Measurements from ENCODE around the gene ZCCHC2. TPM values are rescaled to one million over a fixed set of nuclear protein-coding genes. Genes with fewer than 3 reads are reported as not detected.

ZCCHC2 gene
- total and polyA plus RNA-seq, 2 of the 13 experiments (the other 11 are each of a cell fraction or from before 2014, with no cell fraction given), result 62.5 to 76.1 TPM

GRCh38 chr18:62509779-62510178 is 13.0 kb upstream of the ZCCHC2 start (continued):
- TF ChIP-seq ZBTB10 (CRISPR knock-in tag; IDR thresholded peaks at IDR 0.05; ENCODE audit: borderline replicate concordance) (no peak), U2AF2 (IDR thresholded peaks at IDR 0.05; ENCODE audit: low read depth, low read length) (no peak), CBX1 (IDR thresholded peaks at IDR 0.05; ENCODE audit: low read depth) (no peak), THAP9 (CRISPR knock-in tag; IDR thresholded peaks at IDR 0.05; ENCODE audit: borderline replicate concordance) (no peak), TARDBP (CRISPR knock-in tag; IDR thresholded peaks at IDR 0.05) (no peak), ZNF589 (CRISPR knock-in tag; conservative IDR thresholded peaks at IDR 0.05) (no peak), ZBTB38 (CRISPR knock-in tag; IDR thresholded peaks at IDR 0.05) (no peak), ZNF367 (CRISPR knock-in tag; IDR thresholded peaks at IDR 0.05; ENCODE audit: borderline replicate concordance) (no peak), NCOR1 (IDR thresholded peaks at IDR 0.05; ENCODE audit: borderline replicate concordance, low read length) (peak; percentile 61; the same call in 1 of the 2 replicates), SOX6 (IDR thresholded peaks at IDR 0.05) (no peak), SOX6 (CRISPR knock-in tag; IDR thresholded peaks at IDR 0.05) (peak; percentile 62; the same call in 1 of the 2 replicates), BHLHE40 (IDR thresholded peaks at IDR 0.05; ENCODE audit: low read length) (no peak), FOXJ3 (CRISPR knock-in tag; IDR thresholded peaks at IDR 0.05; ENCODE audit: borderline replicate concordance) (peak; percentile 49; the same call in 1 of the 2 replicates), KLF15 (CRISPR knock-in tag; IDR thresholded peaks at IDR 0.05; ENCODE audit: borderline replicate concordance) (no peak), SALL1 (CRISPR knock-in tag; IDR thresholded peaks at IDR 0.05) (peak; percentile 46; the same call in 1 of the 2 replicates), NFE2L2 (IDR thresholded peaks at IDR 0.05; ENCODE audit: low read length) (no peak), HIC2 (CRISPR knock-in tag; IDR thresholded peaks at IDR 0.05; ENCODE audit: low read depth) (no peak)
- TF ChIP-seq, protein P1, sequence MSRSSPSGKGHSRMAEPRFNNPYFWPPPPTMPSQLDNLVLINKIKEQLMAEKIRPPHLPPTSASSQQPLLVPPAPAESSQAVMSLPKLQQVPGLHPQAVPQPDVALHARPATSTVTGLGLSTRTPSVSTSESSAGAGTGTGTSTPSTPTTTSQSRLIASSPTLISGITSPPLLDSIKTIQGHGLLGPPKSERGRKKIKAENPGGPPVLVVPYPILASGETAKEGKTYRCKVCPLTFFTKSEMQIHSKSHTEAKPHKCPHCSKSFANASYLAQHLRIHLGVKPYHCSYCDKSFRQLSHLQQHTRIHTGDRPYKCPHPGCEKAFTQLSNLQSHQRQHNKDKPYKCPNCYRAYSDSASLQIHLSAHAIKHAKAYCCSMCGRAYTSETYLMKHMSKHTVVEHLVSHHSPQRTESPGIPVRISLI (CRISPR knock-in tag; IDR thresholded peaks at IDR 0.05; ENCODE audit: borderline replicate concordance), result 0 out of 2 replicates have a peak, but pooled peaks have one; percentile 11
- TF ChIP-seq, protein P2, sequence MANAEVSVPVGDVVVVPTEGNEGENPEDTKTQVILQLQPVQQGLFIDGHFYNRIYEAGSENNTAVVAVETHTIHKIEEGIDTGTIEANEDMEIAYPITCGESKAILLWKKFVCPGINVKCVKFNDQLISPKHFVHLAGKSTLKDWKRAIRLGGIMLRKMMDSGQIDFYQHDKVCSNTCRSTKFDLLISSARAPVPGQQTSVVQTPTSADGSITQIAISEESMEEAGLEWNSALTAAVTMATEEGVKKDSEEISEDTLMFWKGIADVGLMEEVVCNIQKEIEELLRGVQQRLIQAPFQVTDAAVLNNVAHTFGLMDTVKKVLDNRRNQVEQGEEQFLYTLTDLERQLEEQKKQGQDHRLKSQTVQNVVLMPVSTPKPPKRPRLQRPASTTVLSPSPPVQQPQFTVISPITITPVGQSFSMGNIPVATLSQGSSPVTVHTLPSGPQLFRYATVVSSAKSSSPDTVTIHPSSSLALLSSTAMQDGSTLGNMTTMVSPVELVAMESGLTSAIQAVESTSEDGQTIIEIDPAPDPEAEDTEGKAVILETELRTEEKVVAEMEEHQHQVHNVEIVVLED (CRISPR knock-in tag; IDR thresholded peaks at IDR 0.05; ENCODE audit: borderline replicate concordance), result no peak
